HG03045 (cell line): ENCODE results near the gene UQCRC2.
"Not testable (repeated sequence)": the region's sequence is repeated elsewhere in the genome, so short reads cannot be mapped to it uniquely, and the experiment has no call there.

Source experiments
- ATAC-seq: cut with Tn5 transposase; IDR thresholded peaks from one replicate; pipeline ENCODE4 v1.9.1; 2021; ENCODE audit warnings: mild to moderate bottlenecking, moderate library complexity; ENCODE audit not compliant: unreplicated experiment

UQCRC2 gene

DNA sequence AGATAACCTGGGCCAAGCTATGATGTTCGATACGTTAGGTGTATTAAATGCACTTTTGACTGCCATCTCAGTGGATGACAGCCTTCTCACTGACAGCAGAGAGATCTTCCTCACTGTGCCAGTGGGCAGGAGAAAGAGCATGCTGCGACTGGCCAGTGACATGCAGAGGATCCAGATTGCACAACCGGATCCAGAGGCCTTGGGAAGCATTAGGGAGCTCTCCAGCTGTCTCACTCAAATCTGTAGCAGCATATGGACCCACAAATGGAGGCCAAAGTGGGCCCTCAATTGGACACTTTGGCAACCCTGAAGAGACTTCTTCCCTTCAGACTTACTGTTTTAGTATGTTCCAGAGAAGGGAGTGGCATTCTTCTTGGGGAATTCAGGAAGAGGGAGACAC, 26.9 kb downstream of the UQCRC2 start:
- ATAC-seq: no peak

DNA sequence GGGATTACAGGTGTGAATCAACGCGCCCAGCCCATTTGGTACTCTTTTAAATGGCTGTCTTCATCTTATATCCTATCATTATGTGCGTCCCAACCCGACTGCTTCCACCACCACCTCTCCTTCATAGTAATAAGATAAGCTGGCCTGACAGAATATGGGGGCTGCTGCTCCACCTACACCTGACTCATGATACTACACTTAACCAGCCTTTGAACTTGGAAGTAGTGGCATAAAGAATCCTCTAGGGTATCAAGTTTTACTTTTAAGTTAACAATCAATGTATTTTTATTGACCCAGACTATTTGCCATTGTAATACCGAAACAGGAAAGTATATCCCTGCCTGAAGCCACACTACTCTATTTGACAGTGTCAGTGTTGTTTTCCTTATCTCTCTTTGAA, 28.9 kb downstream of the UQCRC2 start:
- no peak for ATAC-seq

- no peak for ATAC-seq
These were observed 30.9 kb downstream of the UQCRC2 start for GRCh38 chr16:21984062-21984461.

DNA sequence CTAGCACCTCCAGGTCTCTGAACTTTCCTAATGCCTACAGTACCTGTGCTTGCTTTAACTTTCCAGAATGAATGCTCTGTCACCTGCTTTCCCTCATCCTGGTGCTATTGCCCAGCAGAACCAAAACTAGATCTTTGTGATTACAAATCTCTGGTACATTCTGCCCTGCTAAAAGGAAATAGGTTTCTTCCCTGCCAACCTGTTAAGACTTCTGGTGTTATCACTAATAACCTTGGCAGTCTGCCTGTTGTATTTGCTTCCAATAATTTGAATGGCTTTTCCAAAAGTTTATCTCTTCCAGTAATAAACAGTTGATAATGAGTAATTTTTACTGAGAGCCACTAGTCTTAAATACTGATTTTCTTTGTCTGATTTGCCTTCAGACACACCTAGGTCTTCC, 32.4 kb downstream of the UQCRC2 start:
- ATAC-seq: no peak

DNA sequence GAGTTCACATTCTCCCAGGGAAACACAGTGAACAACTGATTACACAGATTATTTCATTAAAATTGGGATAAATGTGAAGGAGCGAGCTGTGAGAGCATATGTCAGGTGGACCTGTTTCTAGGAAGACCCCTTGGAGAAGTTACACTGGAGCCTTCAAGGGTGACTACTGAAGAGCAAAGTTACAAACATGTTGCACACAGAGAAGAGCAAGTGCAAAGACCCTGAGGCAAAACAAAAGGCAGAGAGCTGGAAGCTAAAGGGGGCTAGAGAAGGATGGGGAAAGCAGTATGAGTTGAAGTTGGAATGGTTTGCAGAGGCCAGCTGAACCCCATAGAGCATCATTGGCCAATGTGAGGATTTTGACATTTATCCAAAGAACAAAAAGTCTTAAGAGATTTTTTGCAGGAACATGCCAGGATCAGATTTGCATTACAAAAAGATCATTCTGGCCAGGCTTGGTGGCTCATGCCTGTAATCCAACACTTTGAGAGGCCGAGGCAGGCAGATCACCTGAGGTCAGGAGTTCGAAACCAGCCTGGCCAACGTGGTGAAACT, 33.6 kb downstream of the UQCRC2 start:
- ATAC-seq: no peak

- no peak for ATAC-seq
These were observed 34.3 kb downstream of the UQCRC2 start for GRCh38 chr16:21987498-21987897.

- ATAC-seq: no peak
These were observed 36.0 kb downstream of the UQCRC2 start for GRCh38 chr16:21989133-21989532.

- ATAC-seq: no peak
These were observed 36.6 kb downstream of the UQCRC2 start for GRCh38 chr16:21989751-21990150.

GRCh38 chr16:21990381-21990944, 37.3 kb downstream of the UQCRC2 start:
- no peak for ATAC-seq

DNA sequence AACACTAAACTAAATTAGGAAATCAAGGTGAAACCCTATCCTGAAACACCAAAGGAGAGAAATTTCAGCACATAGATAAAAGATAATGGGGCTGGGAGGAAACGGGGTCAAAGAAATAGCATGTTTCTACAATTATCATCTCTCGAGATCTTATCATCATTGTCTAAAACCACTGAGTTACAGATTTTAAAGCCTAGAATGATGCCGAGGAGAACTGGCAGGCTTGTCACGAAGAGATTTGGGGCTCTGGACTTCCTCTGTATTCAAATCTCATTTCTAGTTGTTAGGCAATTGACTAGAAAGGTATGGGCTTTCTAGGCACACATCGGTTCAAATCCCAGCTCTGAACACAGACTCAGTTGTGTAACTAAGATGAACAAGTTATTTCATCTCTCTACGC, 38.5 kb downstream of the UQCRC2 start:
- no peak for ATAC-seq

GRCh38 chr16:21994856-21995465, 41.8 kb downstream of the UQCRC2 start:
- no peak for ATAC-seq

DNA sequence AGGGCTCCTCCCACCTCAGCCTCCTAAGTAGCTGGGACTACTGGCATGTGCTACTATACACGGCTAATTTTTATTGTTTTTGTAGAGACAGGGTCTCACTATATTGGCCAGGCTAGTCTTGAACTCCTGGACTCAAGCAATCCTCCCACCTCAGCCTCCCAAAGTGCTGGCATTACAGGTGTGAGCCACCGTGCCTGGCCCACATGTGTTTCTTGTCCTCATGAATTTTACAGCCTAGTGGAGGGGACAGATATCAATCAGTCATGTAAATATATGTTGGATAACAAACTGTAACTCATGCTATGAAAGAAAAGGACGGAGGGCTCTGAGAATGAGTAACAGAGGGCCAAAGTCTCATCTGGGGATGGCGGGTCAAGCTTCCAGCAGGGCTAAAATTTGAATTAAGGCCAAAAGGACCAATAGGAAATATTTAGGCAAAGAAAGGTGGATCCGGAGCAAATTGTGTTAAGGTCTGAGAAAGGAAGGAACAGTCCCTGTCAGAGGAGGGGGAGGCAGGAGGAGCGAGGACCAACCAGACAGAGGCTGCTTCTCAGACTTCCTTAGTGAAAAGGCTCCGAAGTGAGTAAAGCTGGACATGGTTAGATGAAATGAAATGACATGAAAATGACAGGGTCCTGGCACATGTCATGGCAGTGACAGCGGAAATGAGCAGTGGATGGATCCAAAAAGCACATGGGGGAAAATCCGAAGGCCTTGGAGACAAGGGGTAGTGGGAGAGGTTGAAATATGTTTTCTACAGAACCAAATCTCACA, 43.9 kb downstream of the UQCRC2 start:
- no peak for ATAC-seq

DNA sequence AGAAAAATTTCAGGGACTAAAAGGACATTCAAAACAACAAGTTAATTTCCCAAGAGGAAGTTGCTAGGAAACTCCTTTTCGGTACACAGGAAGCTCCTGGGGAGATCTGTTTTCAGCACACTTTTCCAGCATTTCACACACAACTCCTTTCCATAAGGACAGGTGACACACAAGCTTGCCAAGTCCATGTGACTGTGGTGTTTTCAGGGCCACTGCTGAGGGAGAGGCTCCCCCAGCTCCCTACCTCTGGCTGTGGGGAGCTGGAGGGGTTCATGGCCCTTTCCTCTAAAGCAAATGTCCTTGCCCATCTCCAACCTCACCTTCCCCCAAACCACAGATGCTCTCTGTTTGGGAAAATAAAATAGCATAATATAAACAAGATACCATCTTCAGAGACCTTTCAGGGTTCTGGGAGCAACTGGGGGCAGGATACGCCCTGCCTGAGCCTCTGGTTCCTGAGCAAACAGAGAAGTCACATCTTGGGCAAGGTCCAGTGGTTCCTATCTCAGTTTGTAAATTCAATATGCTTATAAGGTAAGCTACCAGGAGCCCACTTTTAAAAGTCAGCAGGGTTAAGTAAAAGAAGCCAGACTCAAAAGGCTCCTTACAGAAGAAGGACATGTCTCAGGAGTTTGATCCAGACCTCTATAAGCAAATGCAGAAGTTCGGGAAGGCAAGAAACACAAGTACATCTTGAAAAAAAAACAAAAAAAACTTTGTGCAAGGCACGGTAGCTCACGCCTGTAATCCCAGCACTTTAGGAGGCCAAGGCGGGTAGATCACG, 44.7 kb downstream of the UQCRC2 start:
- no peak for ATAC-seq

DNA sequence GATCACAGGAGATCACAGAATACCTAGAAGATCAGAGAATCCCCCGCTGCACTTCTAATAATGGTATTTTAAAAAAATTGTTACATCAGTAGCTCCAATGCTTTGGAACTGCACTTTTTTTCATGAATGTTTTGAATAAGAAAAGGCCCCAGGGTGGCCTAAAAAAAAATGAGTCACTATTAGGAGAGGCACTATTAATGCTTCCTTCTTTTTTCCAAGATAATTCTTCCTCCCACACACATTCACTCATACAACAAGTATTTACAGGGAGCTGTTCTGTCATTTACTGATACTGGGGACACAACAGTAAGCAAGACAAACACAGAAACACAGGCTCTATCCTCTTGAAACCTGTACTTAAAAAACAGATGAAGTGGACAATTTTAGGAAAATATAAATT, 48.4 kb downstream of the UQCRC2 start:
- no peak for ATAC-seq

DNA sequence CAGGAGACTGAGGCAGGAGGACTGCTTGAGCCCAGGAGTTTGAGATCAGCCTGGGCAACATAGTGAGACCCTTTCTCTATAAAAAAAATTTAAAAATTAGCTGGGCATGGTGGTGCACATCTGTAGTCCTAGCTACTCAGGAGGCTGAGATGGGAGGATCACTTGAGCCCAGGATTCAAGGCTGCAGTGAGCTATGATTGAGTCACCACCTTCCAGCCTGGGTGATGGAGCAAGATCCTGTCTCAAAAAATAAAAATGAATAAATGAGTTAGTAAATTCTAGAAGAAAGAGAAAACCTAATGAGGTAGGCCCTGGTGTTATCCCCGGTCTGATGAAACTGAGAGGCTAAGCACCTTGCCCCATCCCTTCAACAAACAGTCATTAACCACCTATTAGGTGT, 48.9 kb downstream of the UQCRC2 start:
- not testable (repeated sequence) for ATAC-seq

- ATAC-seq: no peak
These were observed 50.0 kb downstream of the UQCRC2 start for GRCh38 chr16:22003195-22003594.

GRCh38 chr16:22004341-22004740, 51.2 kb downstream of the UQCRC2 start:
- no peak for ATAC-seq

GRCh38 chr16:22005746-22006145, 52.6 kb downstream of the UQCRC2 start:
- no peak for ATAC-seq

DNA sequence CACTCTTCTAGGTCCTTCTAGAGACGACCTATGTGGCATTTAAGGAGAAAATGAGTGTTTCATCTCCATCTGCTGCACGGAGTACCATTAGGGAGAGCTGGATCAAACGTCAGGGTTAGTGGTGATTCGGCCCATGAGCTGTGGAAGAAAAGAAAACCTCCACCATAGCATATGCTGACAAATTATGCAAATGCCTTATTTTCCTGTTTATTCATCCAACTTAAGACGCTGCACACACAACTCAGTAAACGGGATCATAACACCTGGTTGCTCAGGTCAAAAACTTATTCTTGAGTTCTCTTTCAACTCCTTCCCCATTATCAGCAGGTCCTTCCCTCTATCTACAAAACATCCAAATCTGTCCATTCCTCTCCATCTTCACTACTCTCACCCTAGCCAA, 53.5 kb downstream of the UQCRC2 start:
- no peak for ATAC-seq

- no peak for ATAC-seq
These were observed 54.0 kb downstream of the UQCRC2 start for GRCh38 chr16:22007159-22007508.

DNA sequence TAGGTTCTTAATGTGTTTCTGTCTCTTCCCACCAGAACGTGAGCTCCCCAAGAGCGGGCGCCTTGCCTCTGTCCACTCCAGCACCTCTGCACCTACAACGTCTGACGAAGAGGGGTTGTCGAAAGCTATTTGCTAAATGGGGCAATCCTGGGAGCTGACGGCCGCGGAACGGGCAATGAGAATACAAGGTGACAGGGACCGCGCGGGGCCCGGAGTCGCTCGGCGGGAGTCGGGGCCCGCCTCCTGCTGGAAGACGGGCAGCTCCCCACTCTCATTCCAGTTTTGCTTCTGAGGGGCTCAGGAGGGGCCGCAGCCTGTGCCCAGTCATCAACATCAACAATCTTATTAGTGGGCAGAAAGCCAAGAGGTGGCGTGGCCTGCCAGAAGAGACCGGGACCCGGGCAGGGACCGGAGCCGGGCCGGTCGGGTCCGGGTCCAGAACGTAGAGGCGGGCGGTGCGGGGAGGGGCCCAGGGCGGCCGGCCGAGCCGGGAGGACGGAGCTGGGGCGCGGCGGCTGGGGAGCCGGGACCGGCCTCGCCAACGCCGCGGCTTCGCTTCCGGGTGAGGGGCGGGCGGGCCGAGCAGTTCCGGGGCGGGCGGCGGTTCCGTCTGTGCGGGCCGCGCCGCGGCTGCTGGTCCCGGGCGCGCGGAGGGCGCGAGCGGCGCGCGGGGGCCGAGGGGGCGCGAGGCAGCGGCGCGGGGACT, 54.5 kb downstream of the UQCRC2 start, which contains the start of gene MOSMO:
TSS of gene MOSMO (plus strand) at position 603 of the 706 bp plus-strand sequence. CDS start 191 bp downstream, outside the sequence.
- ATAC-seq: peak; percentile 72
